HCT116 (cell line): ENCODE data around the gene PICK1. TPM values are rescaled to one million over a fixed set of nuclear protein-coding genes. Genes with fewer than 3 reads are reported as not detected.

Source experiments
- ATAC-seq: fragments of 200-7000 bp; cut with Tn5 transposase; 2 replicates; pipeline ENCODE4 v1.9.1; 2020; ENCODE audit warnings: mild to moderate bottlenecking, moderate library complexity
- BruUV-seq: library from RNA; stranded (reverse); fragments of 400-500 nt; replicated peaks from 2 replicates; lab custom pipeline; 2021; lab: Mats Ljungman, UMichigan
- CTCF ChIA-PET: fragments of 300-600 bp; sonication (Branson Sonifier 250); formaldehyde crosslinking; loops from one replicate; lab custom pipeline; 2021; ENCODE audit warnings: antibody characterized with exemption; lab: Charles Lee
- POLR2A ChIA-PET: fragments of 300-600, 350-600 bp; sonication (Branson Sonifier 250); formaldehyde crosslinking; loops from one replicate; lab custom pipeline; 2021; ENCODE audit warnings: antibody characterized with exemption; lab: Charles Lee
- RAD21 ChIA-PET, 2 experiments: fragments of 300-600 bp; sonication (Branson Sonifier 250); formaldehyde crosslinking; loops; one replicate each; lab custom pipeline; 2023; ENCODE audit warnings: low total read pairs in 2 of 2; ENCODE audit not compliant: uncharacterized antibody in 2 of 2, unreplicated experiment in 2 of 2, low non-redundant PET in 1 of 2; lab: Charles Lee
- DNase-seq: peaks from one replicate; pipeline ENCODE4 v3.0.0-alpha.2; 2010; ENCODE audit warnings: low read depth, low spot score
- H2AFZ ChIP-seq: fragments of 200-600 bp; shearing (Covaris generic), sonication (generic); 2 replicates; pipeline ENCODE4 v1.6.1; 2017; ENCODE audit warnings: low read depth, mixed run types, mixed read lengths, antibody characterized with exemption, low read length; ENCODE audit not compliant: poor library complexity, severe bottlenecking
- H3K27ac ChIP-seq: 2 replicates; pipeline ENCODE4 v1.5.1; 2012; ENCODE audit warnings: low read depth, low read length
- H3K27me3 ChIP-seq: fragments of 200-600 bp; sonication (generic); 2 replicates; pipeline ENCODE4 v1.6.1; 2016; ENCODE audit warnings: mixed run types, low read length, mixed read lengths; ENCODE audit not compliant: insufficient read depth
- H3K36me3 ChIP-seq, 2 experiments: fragments of 200-500 bp in 1 of 2; fragments of 200-600 bp in 1 of 2; sonication (Bioruptor generic) in 1 of 2; sonication (generic) in 1 of 2; 2 replicates each; pipeline versions ENCODE4 v1.5.1 to v1.6.1; 2014 to 2016; ENCODE audit warnings: low read length in 2 of 2, inconsistent platforms in 1 of 2, mixed read lengths in 1 of 2, mixed run types in 1 of 2; ENCODE audit not compliant: insufficient read depth in 2 of 2, control insufficient read depth in 1 of 2
- H3K4me1 ChIP-seq, 2 experiments: fragments of 200-600 bp in 1 of 2; sonication (generic) in 1 of 2; 2 replicates each; pipeline versions ENCODE4 v1.5.1 to v1.6.1; 2012 to 2017; ENCODE audit warnings: low read length in 2 of 2, inconsistent platforms in 1 of 2, mild to moderate bottlenecking in 1 of 2, mixed read lengths in 1 of 2, mixed run types in 1 of 2, moderate library complexity in 1 of 2; ENCODE audit not compliant: insufficient read depth in 2 of 2, control insufficient read depth in 1 of 2
- H3K4me2 ChIP-seq: fragments of 200-600 bp; sonication (generic); 2 replicates; pipeline ENCODE4 v1.6.1; 2017; ENCODE audit warnings: mixed run types, low read length, mixed read lengths
- H3K4me3 ChIP-seq, 2 experiments: fragments of 200-600 bp in 1 of 2; sonication (generic) in 1 of 2; replicated peaks in 1 of 2; 2 replicates each; pipeline ENCODE4 v1.5.1; 2011 to 2016; ENCODE audit warnings: low read length in 2 of 2, control low read depth in 1 of 2, low read depth in 1 of 2, mild to moderate bottlenecking in 1 of 2, mixed read lengths in 1 of 2, mixed run types in 1 of 2
- H3K79me2 ChIP-seq: fragments of 200-600 bp; sonication (generic); 2 replicates; pipeline ENCODE4 v1.6.1; 2017; ENCODE audit warnings: mild to moderate bottlenecking, mixed run types, low read length, moderate library complexity, mixed read lengths; ENCODE audit not compliant: insufficient read depth
- H3K9ac ChIP-seq: fragments of 200-600 bp; sonication (generic); 2 replicates; pipeline ENCODE4 v1.6.1; 2016; ENCODE audit warnings: low read length, mixed read lengths
- H3K9me2 ChIP-seq: fragments of 200-600 bp; sonication (generic), shearing (Covaris generic); 2 replicates; pipeline ENCODE4 v1.6.1; 2017; ENCODE audit warnings: mixed run types, mild to moderate bottlenecking, moderate library complexity; ENCODE audit not compliant: insufficient read depth
- H3K9me3 ChIP-seq, 2 experiments: fragments of 200-500 bp in 1 of 2; fragments of 200-600 bp in 1 of 2; sonication (Bioruptor generic) in 1 of 2; sonication (generic) in 1 of 2; 2 replicates each; pipeline ENCODE4 v1.6.1; 2014 to 2017; ENCODE audit warnings: low read length in 2 of 2, mixed read lengths in 2 of 2, inconsistent platforms in 1 of 2, low read depth in 1 of 2, mild to moderate bottlenecking in 1 of 2, mixed run types in 1 of 2, moderate library complexity in 1 of 2; ENCODE audit not compliant: control insufficient read depth in 1 of 2, insufficient read depth in 1 of 2
- H4K20me1 ChIP-seq: fragments of 200-600 bp; sonication (generic), shearing (Covaris generic); 2 replicates; pipeline ENCODE4 v1.6.1; 2017; ENCODE audit warnings: mixed run types, mild to moderate bottlenecking, moderate library complexity; ENCODE audit not compliant: insufficient read depth
- ATF3 ChIP-seq: IDR thresholded peaks from 2 replicates; pipeline ENCODE4 v1.6.1; 2012
- CBX3 ChIP-seq: IDR thresholded peaks from 2 replicates; pipeline ENCODE4 v1.6.1; 2012; ENCODE audit warnings: low read depth
- CEBPB ChIP-seq: IDR thresholded peaks from 2 replicates; pipeline ENCODE4 v1.6.1; 2012; ENCODE audit warnings: low read depth
- CTCF ChIP-seq, 3 experiments: fragments of 200-600 bp in 1 of 3; sonication (generic) in 1 of 3; IDR thresholded peaks in 2 of 3; conservative IDR thresholded peaks in 1 of 3; 2 replicates each; pipeline ENCODE4 v1.5.1; 2012 to 2017; ENCODE audit warnings: low read depth in 2 of 3, low read length in 2 of 3, antibody characterized with exemption in 1 of 3, borderline replicate concordance in 1 of 3, control low read depth in 1 of 3, mild to moderate bottlenecking in 1 of 3, mixed read lengths in 1 of 3, mixed run types in 1 of 3, moderate library complexity in 1 of 3; ENCODE audit not compliant: insufficient read depth in 1 of 3
- ELF1 ChIP-seq: IDR thresholded peaks from 2 replicates; pipeline ENCODE4 v1.6.1; 2012; ENCODE audit warnings: low read depth, borderline replicate concordance
- EZH2phosphoT487 ChIP-seq: fragments of 200-600 bp; IDR thresholded peaks from 2 replicates; pipeline ENCODE4 v1.6.1; 2018; ENCODE audit warnings: antibody characterized with exemption, borderline replicate concordance
- FOSL1 ChIP-seq: IDR thresholded peaks from 2 replicates; pipeline ENCODE4 v1.6.1; 2012; ENCODE audit warnings: low read depth
- POLR2A ChIP-seq: IDR thresholded peaks from 2 replicates; pipeline ENCODE4 v1.7.0; 2011; ENCODE audit warnings: borderline replicate concordance; ENCODE audit not compliant: insufficient read depth, insufficient read length; ENCODE audit errors: extremely low read depth
- RAD21 ChIP-seq: IDR thresholded peaks from 2 replicates; pipeline ENCODE4 v1.6.1; 2012; ENCODE audit warnings: low read depth, mild to moderate bottlenecking
- SIN3A ChIP-seq: IDR thresholded peaks from 2 replicates; pipeline ENCODE4 v1.6.1; 2012; ENCODE audit warnings: low read depth
- SP1 ChIP-seq: IDR thresholded peaks from 2 replicates; pipeline ENCODE4 v1.6.1; 2012; ENCODE audit warnings: low read depth
- SRF ChIP-seq: IDR thresholded peaks from 2 replicates; pipeline ENCODE4 v1.6.1; 2012; ENCODE audit warnings: low read depth
- YY1 ChIP-seq: IDR thresholded peaks from 2 replicates; pipeline ENCODE4 v1.6.1; 2011; ENCODE audit warnings: low read length, low read depth, moderate library complexity, mild to moderate bottlenecking; ENCODE audit not compliant: insufficient replicate concordance; ENCODE audit errors: extremely low read depth
- ZFX ChIP-seq: fragments of 450-650 bp; IDR thresholded peaks from 2 replicates; pipeline ENCODE4 v1.6.1; 2017
- ZNF274 ChIP-seq: fragments of 200-500 bp; sonication (Bioruptor generic); IDR thresholded peaks from 2 replicates; pipeline ENCODE4 v1.6.1; 2014; ENCODE audit warnings: mild to moderate bottlenecking, low read depth, low read length, inconsistent platforms
- intact Hi-C: fragments of 100-400 bp; cut with micrococcal nuclease; formaldehyde crosslinking; loops from 2 replicates; pipeline ENCODE4 v1.10.0; 2022
- total RNA-seq: library from RNA; stranded (reverse); gene quantifications from one replicate; pipeline ENCODE4 v1.2.1, GENCODE V29; 2021; ENCODE audit not compliant: unreplicated experiment

PICK1 gene
- total RNA-seq, 1 experiment from 2014 or later: 40.0 TPM

- DNase-seq: no peak
- TF ChIP-seq FOSL1 (no peak), EZH2phosphoT487 (no peak), SP1 (no peak), CTCF (IDR thresholded peaks at IDR 0.05 in 2 of 3, conservative IDR thresholded peaks at IDR 0.05 in 1 of 3; ENCODE audit: borderline replicate concordance in 1 of 3, insufficient read depth in 1 of 3, low read depth in 2 of 3, low read length in 2 of 3) (peak in 1 of 3 experiments; percentile 22; a peak in 1 of 6 replicates)
- Histone ChIP-seq H3K79me2 (no peaks in the 10 kb centered on the region), H4K20me1 (no peaks in the 10 kb centered on the region), H3K4me2 (no peak overlapping the region), H3K36me3 (no peaks in the 10 kb centered on the region), H3K27me3 (no peaks in the 10 kb centered on the region), H3K9me3 (no peaks in the 10 kb centered on the region), H3K9me2 (no peaks in the 10 kb centered on the region), H3K27ac (no peak overlapping the region), H3K9ac (no peak overlapping the region), H3K4me1 (peaks cover 13 to 16% of the 10 kb centered on the region in 2 experiments), H3K4me3 (no peak overlapping the region), H2AFZ (no peak overlapping the region)
- POLR2A ChIA-PET: interaction anchor here (0.6 kb wide), 1 partner anchor 516 kb away, joined by 3 read pairs; the partner anchor contains the start of gene GGA1
- peak; percentile 45 for ATAC-seq
- RAD21 ChIA-PET: no interaction called here
- intact Hi-C loops: no loop called here
- CTCF ChIA-PET: no interaction called here
- no TSS peak for BruUV-seq
These were observed 67.2 kb downstream of the PICK1 start for GRCh38 chr22:38124236-38124974.

GRCh38 chr22:38125038-38125610 lies 67.9 kb downstream of the PICK1 start:
- no peaks in the 10 kb centered on the region for H3K79me2 ChIP-seq
- H3K4me3 ChIP-seq: no peak overlapping the region
- no peak overlapping the region for H3K27ac ChIP-seq
- H3K4me2 ChIP-seq: no peak overlapping the region
- BruUV-seq: no TSS peak
- intact Hi-C loops: no loop called here
- H2AFZ ChIP-seq: no peak overlapping the region
- no peak for ATAC-seq
- RAD21 ChIA-PET: no interaction called here
- no peaks in the 10 kb centered on the region for H3K9me2 ChIP-seq
- peaks cover 11 to 15% of the 10 kb centered on the region in 2 experiments for H3K4me1 ChIP-seq
- H3K9me3 ChIP-seq: no peaks in the 10 kb centered on the region
- no peak overlapping the region for H3K9ac ChIP-seq
- CTCF ChIA-PET: no interaction called here
- H3K36me3 ChIP-seq: no peaks in the 10 kb centered on the region
- no peak for DNase-seq
- no peaks in the 10 kb centered on the region for H4K20me1 ChIP-seq
- POLR2A ChIA-PET: no interaction called here
- no peaks in the 10 kb centered on the region for H3K27me3 ChIP-seq
- TF ChIP-seq ELF1: no peak
- no peak for TF ChIP-seq EZH2phosphoT487
- no peak for TF ChIP-seq SIN3A
- no peak for TF ChIP-seq CBX3
- TF ChIP-seq ZNF274: no peak
- no peak for TF ChIP-seq CTCF (IDR thresholded peaks at IDR 0.05 in 2 of 3, conservative IDR thresholded peaks at IDR 0.05 in 1 of 3; ENCODE audit: borderline replicate concordance in 1 of 3, insufficient read depth in 1 of 3, low read depth in 2 of 3, low read length in 2 of 3)
- TF ChIP-seq ATF3: no peak
- TF ChIP-seq RAD21: no peak
- no peak for TF ChIP-seq CEBPB
- TF ChIP-seq YY1: no peak
- TF ChIP-seq SP1: no peak
- no peak for TF ChIP-seq ZFX
- no peak for TF ChIP-seq FOSL1
- no peak for TF ChIP-seq POLR2A
- no peak for TF ChIP-seq SRF
